Fibroblast of mammary gland (primary cell): Measurements from ENCODE around the gene HNRNPK.

ENCODE experiments used
- DNase-seq: peaks from one replicate; pipeline ENCODE4 v3.0.0-alpha.2; 2010; ENCODE audit warnings: low read depth
- H3K4me3 ChIP-seq: 2 replicates; pipeline ENCODE4 v1.5.1; 2011; ENCODE audit warnings: low read depth, mild to moderate bottlenecking, low read length, moderate library complexity; ENCODE audit not compliant: control insufficient read depth
- TF ChIP-seq, protein P1 (sequence below): conservative IDR thresholded peaks from 2 replicates; pipeline ENCODE4 v1.5.1; 2011; ENCODE audit warnings: low read depth, low read length, inconsistent platforms; ENCODE audit not compliant: control insufficient read depth, insufficient read depth

HNRNPK gene

DNA sequence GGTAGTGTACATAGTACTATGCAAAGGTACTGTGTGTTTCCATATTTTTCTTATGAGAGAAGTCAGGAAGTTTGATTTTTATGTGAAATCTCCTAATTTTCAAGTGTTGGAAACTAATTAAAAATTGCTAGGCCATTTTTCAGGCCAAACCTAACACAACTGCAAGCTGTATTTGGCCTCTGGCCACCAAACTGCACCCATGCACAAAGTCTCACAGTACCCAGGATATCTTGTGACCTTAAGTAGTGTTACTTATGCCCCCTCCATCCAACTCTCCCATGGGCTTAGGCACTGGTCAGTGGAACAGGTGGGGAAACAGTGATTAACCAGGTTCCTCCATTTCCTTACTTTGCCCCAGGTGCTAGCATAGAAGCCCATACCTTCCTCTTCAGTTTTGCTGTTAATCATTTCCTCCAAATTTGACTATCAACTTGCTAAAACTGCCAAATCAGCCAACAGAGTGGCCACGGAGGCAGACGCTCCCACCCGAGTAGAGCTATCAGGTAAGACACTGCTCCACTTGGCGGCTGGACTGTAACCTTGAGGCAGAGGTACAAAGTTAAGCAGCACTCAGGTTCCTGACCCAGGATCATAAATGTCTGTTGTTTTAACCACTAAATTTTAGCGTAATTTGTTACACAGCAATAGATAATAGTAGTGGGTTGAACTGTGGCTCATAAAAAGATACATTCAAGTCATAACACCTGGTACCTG, 39.3 kb downstream of the HNRNPK start:
- DNase-seq = no peak
- TF ChIP-seq, protein P1, sequence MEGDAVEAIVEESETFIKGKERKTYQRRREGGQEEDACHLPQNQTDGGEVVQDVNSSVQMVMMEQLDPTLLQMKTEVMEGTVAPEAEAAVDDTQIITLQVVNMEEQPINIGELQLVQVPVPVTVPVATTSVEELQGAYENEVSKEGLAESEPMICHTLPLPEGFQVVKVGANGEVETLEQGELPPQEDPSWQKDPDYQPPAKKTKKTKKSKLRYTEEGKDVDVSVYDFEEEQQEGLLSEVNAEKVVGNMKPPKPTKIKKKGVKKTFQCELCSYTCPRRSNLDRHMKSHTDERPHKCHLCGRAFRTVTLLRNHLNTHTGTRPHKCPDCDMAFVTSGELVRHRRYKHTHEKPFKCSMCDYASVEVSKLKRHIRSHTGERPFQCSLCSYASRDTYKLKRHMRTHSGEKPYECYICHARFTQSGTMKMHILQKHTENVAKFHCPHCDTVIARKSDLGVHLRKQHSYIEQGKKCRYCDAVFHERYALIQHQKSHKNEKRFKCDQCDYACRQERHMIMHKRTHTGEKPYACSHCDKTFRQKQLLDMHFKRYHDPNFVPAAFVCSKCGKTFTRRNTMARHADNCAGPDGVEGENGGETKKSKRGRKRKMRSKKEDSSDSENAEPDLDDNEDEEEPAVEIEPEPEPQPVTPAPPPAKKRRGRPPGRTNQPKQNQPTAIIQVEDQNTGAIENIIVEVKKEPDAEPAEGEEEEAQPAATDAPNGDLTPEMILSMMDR = no peak
- no peak overlapping the region for H3K4me3 ChIP-seq

DNA sequence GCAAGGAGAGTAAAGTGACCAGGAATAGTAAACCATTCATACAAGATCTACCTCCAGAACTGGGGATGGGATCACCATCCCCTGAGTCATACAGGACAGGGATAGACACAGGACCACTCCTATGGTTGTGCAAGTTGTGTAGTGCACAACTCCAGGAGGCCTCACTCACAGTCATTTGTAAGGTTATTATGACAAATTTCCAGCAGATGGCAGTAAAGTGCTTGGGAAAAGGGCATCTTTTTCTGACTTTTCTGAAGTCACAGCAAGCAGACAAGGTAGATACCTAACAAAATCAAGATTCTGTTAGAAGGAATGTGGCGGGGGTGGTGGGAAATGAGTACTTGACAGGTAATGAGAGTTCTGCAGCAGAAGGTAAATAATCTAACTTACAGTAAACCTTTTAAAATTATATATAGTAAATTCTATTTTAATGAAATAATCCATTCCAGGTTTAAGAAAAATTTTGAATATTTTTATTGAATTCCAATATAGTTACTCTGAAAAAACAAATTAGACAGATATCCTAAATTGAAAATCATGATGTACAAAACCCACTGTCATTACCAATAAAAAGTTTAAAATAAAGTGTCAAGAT, 42.1 kb downstream of the HNRNPK start:
- peak; percentile 72 for DNase-seq
- H3K4me3 ChIP-seq = no peak overlapping the region
- TF ChIP-seq, protein P1 = peak; percentile 57

DNA sequence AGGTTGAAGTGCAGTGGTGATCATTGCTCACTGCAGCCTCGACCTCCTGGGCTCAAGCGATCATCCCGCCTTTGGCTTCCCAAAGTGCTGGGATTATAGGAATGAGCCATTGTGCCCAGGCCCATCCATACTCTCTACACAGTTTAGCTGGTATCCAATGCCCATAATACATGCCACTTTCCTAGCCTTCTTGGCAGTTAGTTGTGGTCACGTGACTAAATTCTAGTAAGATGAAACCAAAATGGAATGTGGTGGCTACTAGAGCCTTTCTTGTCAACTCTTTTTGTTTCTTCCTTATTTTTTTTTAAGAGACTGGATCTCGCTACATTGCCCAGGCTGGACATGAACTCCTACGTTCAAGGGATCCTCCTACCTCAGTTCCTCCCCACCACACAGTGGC, 43.5 kb downstream of the HNRNPK start:
- TF ChIP-seq, protein P1 = no peak
- DNase-seq = no peak
- H3K4me3 ChIP-seq = no peak overlapping the region

DNA sequence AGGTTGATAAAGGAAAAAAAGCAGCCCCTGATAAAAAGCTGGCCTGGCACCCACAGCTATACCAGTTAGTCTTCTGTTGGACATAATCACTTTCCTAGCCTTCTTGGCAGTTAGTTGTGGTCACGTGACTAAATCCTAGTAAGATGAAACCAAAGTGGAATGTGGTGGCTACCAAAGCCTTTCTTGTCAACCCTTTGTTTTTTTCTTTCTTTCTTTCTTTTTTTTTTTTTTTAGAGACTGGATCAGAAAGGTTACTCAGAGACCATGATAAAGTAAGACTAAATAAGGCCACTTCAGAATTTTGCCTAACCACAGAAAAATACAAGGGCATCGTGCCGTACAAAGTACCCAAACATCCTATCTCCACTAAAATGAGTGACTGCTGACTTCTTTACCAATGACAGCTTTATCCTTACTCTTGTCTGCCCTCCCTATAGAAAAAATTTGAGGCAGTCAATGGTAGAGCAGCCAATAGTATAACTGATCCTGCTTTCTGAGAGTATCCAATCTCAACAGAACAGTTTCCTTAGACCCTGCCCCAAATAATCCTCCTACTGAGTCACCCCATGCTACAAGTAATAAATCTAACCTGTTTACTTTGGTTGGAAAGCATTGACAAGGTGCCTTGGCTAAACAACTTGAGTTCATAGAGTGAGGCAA, 44.6 kb downstream of the HNRNPK start:
- TF ChIP-seq, protein P1 = no peak
- peak; percentile 85 for DNase-seq
- no peak overlapping the region for H3K4me3 ChIP-seq

DNA sequence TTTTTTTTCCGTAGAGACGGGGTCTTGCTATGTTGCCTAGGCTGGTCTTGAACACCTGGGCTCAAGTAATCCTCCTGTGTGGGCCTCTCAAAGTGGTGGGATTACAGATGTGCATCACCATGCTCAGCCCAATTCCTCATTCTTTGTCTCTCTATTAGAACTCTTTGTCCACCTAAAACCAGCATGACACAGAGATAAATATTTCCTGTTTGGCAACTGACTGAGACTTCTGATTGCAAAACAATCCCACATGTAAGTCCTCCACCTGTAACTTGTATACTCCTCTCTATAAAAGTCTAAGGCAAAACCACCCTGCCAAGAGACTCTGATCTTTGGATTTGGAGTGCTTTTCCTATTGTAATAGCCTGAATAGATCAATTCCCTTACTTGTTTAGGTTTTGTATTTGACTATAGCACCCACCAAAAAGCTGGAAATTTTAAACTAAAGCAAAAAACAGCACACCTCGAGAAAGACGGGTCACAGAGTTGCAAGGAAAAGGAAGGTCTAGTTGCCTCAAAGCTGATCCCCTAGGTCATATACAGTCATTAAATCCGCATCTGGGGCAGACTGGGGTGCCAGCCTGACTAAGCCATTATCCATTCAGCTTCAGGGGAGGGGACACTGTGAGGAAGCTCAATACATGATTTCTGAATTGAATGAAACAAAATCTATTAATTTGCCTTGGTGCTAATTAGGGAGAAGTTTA, 45.3 kb downstream of the HNRNPK start:
- TF ChIP-seq, protein P1 = no peak
- DNase-seq = peak; percentile 83
- H3K4me3 ChIP-seq = no peak overlapping the region

DNA sequence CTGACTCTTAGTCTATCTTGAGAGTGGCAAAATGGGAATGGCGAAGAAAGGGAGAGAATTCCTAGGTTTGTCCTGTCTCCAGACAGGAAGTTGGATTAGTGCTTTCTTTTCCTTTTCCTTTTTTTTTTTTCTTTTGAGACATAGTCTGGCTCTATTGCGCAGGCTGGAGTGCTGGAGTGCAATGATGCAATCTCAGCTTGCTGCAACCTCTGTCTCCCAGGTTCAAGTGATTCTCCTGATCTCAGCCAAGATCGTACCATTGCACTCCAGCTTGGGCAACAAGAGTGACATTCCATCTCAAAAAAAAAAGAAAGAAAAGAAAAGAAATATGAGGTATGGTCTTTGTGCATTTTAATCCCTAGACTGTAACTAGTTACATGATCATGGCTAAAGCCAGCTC, 46.2 kb downstream of the HNRNPK start:
- DNase-seq = peak; percentile 83
- H3K4me3 ChIP-seq = no peak overlapping the region
- TF ChIP-seq, protein P1 = no peak
